ENCODE results near the gene WSB1.

GRCh38 chr17:27310565-27311110 lies 16.7 kb downstream of the WSB1 start:
- TF ChIP-seq DPF2 (IDR thresholded peaks at IDR 0.05) (no peak), SIRT6 (IDR thresholded peaks at IDR 0.05; ENCODE audit: low read depth, low read length) (no peak), SNRNP70 (optimal IDR thresholded peaks at IDR 0.05; ENCODE audit: low read depth, low read length) (no peak), CC2D1A (IDR thresholded peaks at IDR 0.05) (no peak), ZNF584 (CRISPR knock-in tag; IDR thresholded peaks at IDR 0.05; ENCODE audit: low read depth) (no peak), PKNOX1 (IDR thresholded peaks at IDR 0.05) (no peak), ETV6 (IDR thresholded peaks at IDR 0.05; ENCODE audit: borderline replicate concordance in 1 of 2, low read depth in 2 of 2, low read length in 1 of 2) (no peak), ETV6 (CRISPR knock-in tag; IDR thresholded peaks at IDR 0.05; ENCODE audit: borderline replicate concordance) (no peak), CBX1 (IDR thresholded peaks at IDR 0.05; ENCODE audit: low read depth) (no peak), CREM (IDR thresholded peaks at IDR 0.05; ENCODE audit: low read depth) (no peak), EZH2 (IDR thresholded peaks at IDR 0.05; ENCODE audit: borderline replicate concordance, low read depth, low read length) (no peak), CREB1 (IDR thresholded peaks at IDR 0.05) (no peak), CREB1 (CRISPR knock-in tag; IDR thresholded peaks at IDR 0.05) (no peak)
- TF ChIP-seq, protein P1, sequence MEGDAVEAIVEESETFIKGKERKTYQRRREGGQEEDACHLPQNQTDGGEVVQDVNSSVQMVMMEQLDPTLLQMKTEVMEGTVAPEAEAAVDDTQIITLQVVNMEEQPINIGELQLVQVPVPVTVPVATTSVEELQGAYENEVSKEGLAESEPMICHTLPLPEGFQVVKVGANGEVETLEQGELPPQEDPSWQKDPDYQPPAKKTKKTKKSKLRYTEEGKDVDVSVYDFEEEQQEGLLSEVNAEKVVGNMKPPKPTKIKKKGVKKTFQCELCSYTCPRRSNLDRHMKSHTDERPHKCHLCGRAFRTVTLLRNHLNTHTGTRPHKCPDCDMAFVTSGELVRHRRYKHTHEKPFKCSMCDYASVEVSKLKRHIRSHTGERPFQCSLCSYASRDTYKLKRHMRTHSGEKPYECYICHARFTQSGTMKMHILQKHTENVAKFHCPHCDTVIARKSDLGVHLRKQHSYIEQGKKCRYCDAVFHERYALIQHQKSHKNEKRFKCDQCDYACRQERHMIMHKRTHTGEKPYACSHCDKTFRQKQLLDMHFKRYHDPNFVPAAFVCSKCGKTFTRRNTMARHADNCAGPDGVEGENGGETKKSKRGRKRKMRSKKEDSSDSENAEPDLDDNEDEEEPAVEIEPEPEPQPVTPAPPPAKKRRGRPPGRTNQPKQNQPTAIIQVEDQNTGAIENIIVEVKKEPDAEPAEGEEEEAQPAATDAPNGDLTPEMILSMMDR (IDR thresholded peaks at IDR 0.05 in 2 of 3, conservative IDR thresholded peaks at IDR 0.05 in 1 of 3; ENCODE audit: insufficient read depth in 2 of 3, low read depth in 1 of 3, low read length in 3 of 3) = no peak
